Measurements from ENCODE around the gene MMP10. TPM values are rescaled to one million over a fixed set of nuclear protein-coding genes. Genes with fewer than 3 reads are reported as not detected.

Gene MMP10
- total RNA-seq, 4 donors from 2014 or later, result not detected

GRCh38 chr11:102783016-102783415 lies 2.6 kb upstream of the MMP10 start:
- TF ChIP-seq, protein P1, sequence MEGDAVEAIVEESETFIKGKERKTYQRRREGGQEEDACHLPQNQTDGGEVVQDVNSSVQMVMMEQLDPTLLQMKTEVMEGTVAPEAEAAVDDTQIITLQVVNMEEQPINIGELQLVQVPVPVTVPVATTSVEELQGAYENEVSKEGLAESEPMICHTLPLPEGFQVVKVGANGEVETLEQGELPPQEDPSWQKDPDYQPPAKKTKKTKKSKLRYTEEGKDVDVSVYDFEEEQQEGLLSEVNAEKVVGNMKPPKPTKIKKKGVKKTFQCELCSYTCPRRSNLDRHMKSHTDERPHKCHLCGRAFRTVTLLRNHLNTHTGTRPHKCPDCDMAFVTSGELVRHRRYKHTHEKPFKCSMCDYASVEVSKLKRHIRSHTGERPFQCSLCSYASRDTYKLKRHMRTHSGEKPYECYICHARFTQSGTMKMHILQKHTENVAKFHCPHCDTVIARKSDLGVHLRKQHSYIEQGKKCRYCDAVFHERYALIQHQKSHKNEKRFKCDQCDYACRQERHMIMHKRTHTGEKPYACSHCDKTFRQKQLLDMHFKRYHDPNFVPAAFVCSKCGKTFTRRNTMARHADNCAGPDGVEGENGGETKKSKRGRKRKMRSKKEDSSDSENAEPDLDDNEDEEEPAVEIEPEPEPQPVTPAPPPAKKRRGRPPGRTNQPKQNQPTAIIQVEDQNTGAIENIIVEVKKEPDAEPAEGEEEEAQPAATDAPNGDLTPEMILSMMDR (IDR thresholded peaks at IDR 0.05; ENCODE audit: low read depth), result no peak

DNA sequence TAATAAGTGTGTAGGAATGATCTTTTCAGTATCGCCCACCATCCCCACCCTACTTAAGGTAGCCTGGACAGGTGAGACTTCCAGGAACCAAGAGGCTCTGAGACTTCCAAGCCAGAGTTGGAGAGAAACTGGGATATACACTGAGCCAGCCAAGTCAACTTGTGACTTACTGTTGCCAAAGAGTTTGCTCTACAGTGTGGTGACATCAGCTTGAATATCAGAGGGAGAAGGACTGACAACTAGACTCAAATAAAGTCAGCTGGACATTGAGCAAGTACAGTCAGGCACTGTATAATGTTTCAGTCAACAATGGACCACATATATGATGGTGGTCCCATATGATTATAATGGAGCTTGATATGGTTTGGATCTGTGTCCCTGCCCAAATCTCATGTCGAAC lies 1.2 kb upstream of the MMP10 start:
- TF ChIP-seq, protein P1 (IDR thresholded peaks at IDR 0.05; ENCODE audit: low read depth), result no peak

GRCh38 chr11:102776454-102776853 lies 4.0 kb downstream of the MMP10 start:
- TF ChIP-seq, protein P1 (IDR thresholded peaks at IDR 0.05; ENCODE audit: low read depth), result no peak

- TF ChIP-seq, protein P1 (IDR thresholded peaks at IDR 0.05; ENCODE audit: low read depth), result no peak
Observed at GRCh38 chr11:102773386-102773785, 7.0 kb downstream of the MMP10 start.

DNA sequence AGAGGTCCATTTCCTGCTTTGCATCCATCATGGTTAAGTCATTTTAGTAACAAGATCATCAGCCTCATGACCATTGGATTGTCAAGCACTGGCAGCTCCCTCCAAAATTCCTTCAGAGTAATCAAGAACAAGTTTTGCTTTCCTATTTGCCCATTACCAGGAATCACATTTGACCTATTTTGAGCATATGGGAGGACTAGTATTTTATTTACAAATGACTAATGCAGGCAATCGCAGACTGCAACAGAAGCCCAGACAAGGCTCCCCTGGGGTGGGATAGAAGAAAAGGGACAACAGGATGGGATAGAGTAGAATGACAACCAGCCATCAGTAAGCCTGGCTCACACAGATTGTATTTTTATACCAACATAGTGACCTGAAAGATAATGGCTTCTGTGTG lies 9.1 kb downstream of the MMP10 start:
- TF ChIP-seq, protein P1 (IDR thresholded peaks at IDR 0.05; ENCODE audit: low read depth), result no peak

DNA sequence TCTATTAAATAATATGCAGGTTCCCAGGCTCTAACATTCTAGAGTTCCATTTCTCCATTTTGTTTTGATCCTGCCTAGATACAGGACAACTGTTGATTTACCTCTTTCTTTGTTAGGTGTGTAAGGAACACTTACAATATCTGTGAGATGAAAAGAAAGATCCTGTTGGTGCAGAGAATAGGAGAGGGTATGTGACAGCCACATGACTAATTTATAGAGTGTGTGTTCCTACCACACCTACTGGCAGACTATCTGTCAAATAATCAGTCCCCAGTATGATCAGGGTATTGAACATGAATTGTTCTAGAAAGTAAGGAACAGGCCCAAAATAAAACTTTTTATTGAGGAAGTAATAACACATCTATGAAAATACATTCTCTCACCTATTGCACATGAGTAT lies 10.2 kb downstream of the MMP10 start:
- TF ChIP-seq, protein P1 (IDR thresholded peaks at IDR 0.05; ENCODE audit: low read depth), result no peak

DNA sequence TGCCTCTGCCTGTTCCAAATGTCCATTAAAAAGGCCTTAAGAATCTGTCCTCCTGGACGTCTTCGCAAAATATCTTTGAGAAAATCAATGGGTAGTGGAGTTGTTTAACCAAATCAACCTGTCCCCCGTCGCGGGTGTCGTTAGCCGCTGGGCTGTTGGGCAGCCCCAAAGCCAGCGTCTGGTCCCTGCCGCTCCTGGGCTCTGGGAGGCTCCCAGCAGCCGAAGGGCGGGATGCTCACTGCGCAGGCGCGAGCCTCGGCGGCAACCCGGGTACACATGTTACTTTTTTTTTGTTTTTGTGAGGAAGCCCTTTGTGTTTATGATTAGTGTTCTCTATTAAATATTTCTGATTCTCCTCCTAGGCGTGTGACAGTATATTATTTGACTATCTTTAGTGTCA lies 12.6 kb downstream of the MMP10 start:
- TF ChIP-seq, protein P1 (IDR thresholded peaks at IDR 0.05; ENCODE audit: low read depth), result no peak

Measured in subcutaneous adipose tissue (tissue), 4 donors.